Activated T-helper 9 cell treated with anti-CD3 and anti-CD28 coated beads, Interleukin-2, amount 50 U/mL, for 16 hours (primary cell): ENCODE measurements around the gene SAMD14.

Experiments used
- DNase-seq: peaks from one replicate; pipeline ENCODE4 v3.0.0-alpha.2; 2020; ENCODE audit warnings: low read depth

Gene SAMD14

GRCh38 chr17:50111673-50112655 is 18.0 kb downstream of the SAMD14 start:
- DNase-seq = no peak

- DNase-seq = no peak
These were observed 19.2 kb downstream of the SAMD14 start for GRCh38 chr17:50110591-50111349.

- DNase-seq = no peak
These were observed 20.2 kb downstream of the SAMD14 start for GRCh38 chr17:50109785-50110184.

GRCh38 chr17:50109207-50109606 is 20.8 kb downstream of the SAMD14 start:
- no peak for DNase-seq

GRCh38 chr17:50108556-50108955 is 21.4 kb downstream of the SAMD14 start:
- DNase-seq = no peak

GRCh38 chr17:50107790-50108414 is 22.1 kb downstream of the SAMD14 start:
- no peak for DNase-seq

GRCh38 chr17:50106393-50107131 is 23.4 kb downstream of the SAMD14 start:
- DNase-seq = no peak

GRCh38 chr17:50105811-50106210 is 24.1 kb downstream of the SAMD14 start:
- no peak for DNase-seq

- DNase-seq = no peak
These were observed 26.0 kb downstream of the SAMD14 start for GRCh38 chr17:50103941-50104340.

- no peak for DNase-seq
These were observed 26.7 kb downstream of the SAMD14 start for GRCh38 chr17:50103252-50103651.

GRCh38 chr17:50102164-50102991 is 27.6 kb downstream of the SAMD14 start:
- DNase-seq = no peak

- no peak for DNase-seq
These were observed 28.4 kb downstream of the SAMD14 start for GRCh38 chr17:50101346-50102163.

- no peak for DNase-seq
These were observed 29.0 kb downstream of the SAMD14 start for GRCh38 chr17:50100921-50101345.

- no peak for DNase-seq
These were observed 29.5 kb downstream of the SAMD14 start for GRCh38 chr17:50100480-50100883.

- DNase-seq = no peak
These were observed 31.0 kb downstream of the SAMD14 start for GRCh38 chr17:50099003-50099402.

- DNase-seq = no peak
These were observed 31.4 kb downstream of the SAMD14 start for GRCh38 chr17:50098583-50098982.

- no peak for DNase-seq
These were observed 32.0 kb downstream of the SAMD14 start for GRCh38 chr17:50097926-50098325.

- DNase-seq = no peak
These were observed 32.5 kb downstream of the SAMD14 start for GRCh38 chr17:50097455-50097854.

- no peak for DNase-seq
These were observed 33.2 kb downstream of the SAMD14 start for GRCh38 chr17:50096758-50097157.

- DNase-seq = no peak
These were observed 33.9 kb downstream of the SAMD14 start for GRCh38 chr17:50096092-50096491.
